ENCODE data around the gene LDLRAD4.
"Not testable (repeated sequence)": the region's sequence is repeated elsewhere in the genome, so short reads cannot be mapped to it uniquely, and the experiment has no call there.

Gene LDLRAD4

GRCh38 chr18:13681701-13682100 lies 463.1 kb downstream of the LDLRAD4 start:
- no peak for DNase-seq (ENCODE audit: low spot score)

GRCh38 chr18:13684546-13684945 lies 466.0 kb downstream of the LDLRAD4 start:
- no peak for DNase-seq (ENCODE audit: low spot score)

- no peak for DNase-seq (ENCODE audit: low spot score)
These were observed 469.9 kb downstream of the LDLRAD4 start for GRCh38 chr18:13688191-13689136.

- not testable (repeated sequence) for DNase-seq (ENCODE audit: low spot score)
These were observed 471.5 kb downstream of the LDLRAD4 start for GRCh38 chr18:13690060-13690459.

GRCh38 chr18:13695337-13695736 lies 476.8 kb downstream of the LDLRAD4 start:
- not testable (repeated sequence) for DNase-seq (ENCODE audit: low spot score)

- DNase-seq (ENCODE audit: low spot score): no peak
These were observed 478.4 kb downstream of the LDLRAD4 start for GRCh38 chr18:13696961-13697360.

- DNase-seq (ENCODE audit: low spot score): no peak
These were observed 481.6 kb downstream of the LDLRAD4 start for GRCh38 chr18:13700153-13700552.

All from RKO (cell line).